GM12878 (cell line): Measurements from ENCODE around the gene TRERF1. TPM values are rescaled to one million over a fixed set of nuclear protein-coding genes. Genes with fewer than 3 reads are reported as not detected.

ENCODE experiments used
- ATAC-seq: fragments of 200-7000 bp; cut with Tn5 transposase; 3 replicates; pipeline ENCODE4 v1.9.1; 2020; ENCODE audit warnings: mild to moderate bottlenecking, moderate library complexity
- BruUV-seq: library from RNA; stranded (reverse); fragments of 400-500 nt; replicated peaks from 2 replicates; lab custom pipeline; 2021; lab: Mats Ljungman, UMichigan
- CTCF ChIA-PET: fragments of 300-600 bp; sonication (Branson Sonifier 250); formaldehyde crosslinking; extraction: SDS; loops from one replicate; lab custom pipeline; 2021; ENCODE audit warnings: inconsistent platforms; lab: Yijun Ruan, JAX
- POLR2A ChIA-PET: fragments of 350-600 bp; formaldehyde crosslinking; extraction: SDS; loops from one replicate; lab custom pipeline; 2021; ENCODE audit warnings: inconsistent platforms; lab: Charles Lee
- RAD21 ChIA-PET: fragments of 300-600 bp; sonication (Branson Sonifier 250); formaldehyde crosslinking; loops from one replicate; lab custom pipeline; 2023; ENCODE audit warnings: antibody characterized with exemption; ENCODE audit not compliant: unreplicated experiment; lab: Charles Lee
- SMC1A ChIA-PET: fragments of 300-600 bp; sonication (Branson Sonifier 250); formaldehyde crosslinking; loops from one replicate; lab custom pipeline; 2023; ENCODE audit not compliant: unreplicated experiment, uncharacterized antibody; lab: Charles Lee
- DNase-seq: peaks from one replicate; pipeline ENCODE4 v3.0.0-alpha.2; 2011; ENCODE audit warnings: low read depth, low spot score
- FAIRE-seq: peaks from 3 replicates; lab custom pipeline; 2011; peaks lifted over from hg19 to GRCh38; lab: Jason Lieb, UNC
- H2AFZ ChIP-seq: 2 replicates; pipeline ENCODE4 v1.6.0; 2011; ENCODE audit warnings: low read depth, low read length, control low read depth; ENCODE audit not compliant: control insufficient read depth
- H3K27ac ChIP-seq: 2 replicates; pipeline ENCODE4 v1.5.1; 2011; ENCODE audit warnings: control low read depth; ENCODE audit not compliant: control insufficient read depth, insufficient read depth
- H3K27me3 ChIP-seq, 2 experiments: replicated peaks in 1 of 2; 2 replicates each; pipeline versions ENCODE4 v1.6.0 to v1.6.1; 2011; ENCODE audit warnings: low read length in 1 of 2; ENCODE audit not compliant: control insufficient read depth in 2 of 2, insufficient read depth in 2 of 2
- H3K36me3 ChIP-seq, 2 experiments: 2 replicates each; pipeline ENCODE4 v1.5.1; 2011; ENCODE audit warnings: low read length in 1 of 2; ENCODE audit not compliant: control insufficient read depth in 2 of 2, insufficient read depth in 2 of 2
- H3K4me1 ChIP-seq: 2 replicates; pipeline ENCODE4 v1.6.1; 2011; ENCODE audit warnings: mild to moderate bottlenecking, low read length, moderate library complexity, mixed read lengths; ENCODE audit not compliant: control insufficient read depth, insufficient read depth
- H3K4me2 ChIP-seq: 2 replicates; pipeline ENCODE4 v1.6.0; 2011; ENCODE audit warnings: control low read depth; ENCODE audit not compliant: control insufficient read depth, insufficient read depth
- H3K4me3 ChIP-seq: fragments of 200-600 bp; sonication (generic); 2 replicates; pipeline ENCODE4 v1.5.1; 2016
- H3K79me2 ChIP-seq: 2 replicates; pipeline ENCODE4 v1.6.0; 2011; ENCODE audit warnings: low read length; ENCODE audit not compliant: control insufficient read depth, insufficient read depth
- H3K9ac ChIP-seq: 2 replicates; pipeline ENCODE4 v1.8.0; 2011; ENCODE audit warnings: low read length, control low read depth, mixed read lengths; ENCODE audit not compliant: control insufficient read depth, insufficient read depth
- H3K9me3 ChIP-seq: replicated peaks from 3 replicates; pipeline ENCODE4 v1.5.1; 2011; ENCODE audit warnings: mild to moderate bottlenecking, low read length; ENCODE audit not compliant: control insufficient read depth, insufficient read depth
- H4K20me1 ChIP-seq: 2 replicates; pipeline ENCODE4 v1.6.0; 2011; ENCODE audit not compliant: control insufficient read depth, insufficient read depth
- CBX3 ChIP-seq: fragments of 200-600 bp; sonication (generic); IDR thresholded peaks from 2 replicates; pipeline ENCODE4 v1.6.1; 2016; ENCODE audit warnings: low read depth, borderline replicate concordance
- CREM ChIP-seq: IDR thresholded peaks from 2 replicates; pipeline ENCODE4 v1.6.1; 2014; ENCODE audit warnings: antibody characterized with exemption, low read depth
- HDAC2 ChIP-seq: fragments of 200-600 bp; sonication (generic); IDR thresholded peaks from 2 replicates; pipeline ENCODE4 v1.6.1; 2017
- NR2C1 ChIP-seq: fragments of 450-650 bp; IDR thresholded peaks from 2 replicates; pipeline ENCODE4 v1.6.1; 2017; ENCODE audit warnings: antibody characterized with exemption, mild to moderate bottlenecking, moderate library complexity
- NR2F1 ChIP-seq: fragments of 450-650 bp; conservative IDR thresholded peaks from 2 replicates; pipeline ENCODE4 v1.6.1; 2017; ENCODE audit warnings: mild to moderate bottlenecking
- POLR2AphosphoS5 ChIP-seq: IDR thresholded peaks from 2 replicates; pipeline ENCODE4 v1.6.1; 2011; ENCODE audit warnings: mild to moderate bottlenecking, low read length, inconsistent platforms
- RCOR1 ChIP-seq: conservative IDR thresholded peaks from 2 replicates; pipeline ENCODE4 v1.6.1; 2012; ENCODE audit warnings: low read depth, low read length, improper control_type of control experiment
- RELA ChIP-seq: fragments of 450-650 bp; IDR thresholded peaks from 2 replicates; pipeline ENCODE4 v1.8.0; 2014; ENCODE audit warnings: borderline replicate concordance; ENCODE audit not compliant: partially characterized antibody
- SMC3 ChIP-seq: IDR thresholded peaks from 2 replicates; pipeline ENCODE4 v1.6.1; 2011; ENCODE audit warnings: low read length, improper control_type of control experiment, borderline replicate concordance
- ZNF24 ChIP-seq: fragments of 450-650 bp; IDR thresholded peaks from 2 replicates; pipeline ENCODE4 v1.6.1; 2017; ENCODE audit warnings: antibody characterized with exemption, mild to moderate bottlenecking
- ZNF274 ChIP-seq: IDR thresholded peaks from one replicate; pipeline ENCODE4 v1.8.0; 2011; ENCODE audit not compliant: insufficient read length, insufficient read depth
- WGBS: methylation state at CpG from one replicate; pipeline ENCODE4 v1.1.6; 2016; ENCODE audit warnings: low lambda C conversion rate; ENCODE audit not compliant: insufficient replicate concordance, insufficient coverage; ENCODE audit errors: missing lambda C conversion rate; 5-methylcytosine and 5-hydroxymethylcytosine counted together
- in situ Hi-C: fragments of 300-500 bp; cut with MboI; formaldehyde crosslinking; loops from 9 replicates; pipeline ENCODE4 v1.14.3; 2018; ENCODE audit warnings: mixed read lengths
- intact Hi-C: fragments of 100-400 bp; cut with micrococcal nuclease; formaldehyde crosslinking; loops from one replicate; pipeline ENCODE4 v1.14.2; 2022; ENCODE audit not compliant: unreplicated experiment
- polyA plus RNA-seq, 11 experiments: library from polyadenylated mRNA; depleted of rRNA in 4 of 11; unstranded in 6 of 11; stranded (reverse) in 5 of 11; fragments of >200 nt; fragmentation: Nextera tagmentation in 4 of 11; fragmentation: Illumina TruSeq in 1 of 11; extraction: Ambion mirVana in 4 of 11; extraction: Trizol in 1 of 11; gene quantifications; 1 replicate in 1 of 11; 2 replicates in 10 of 11; pipeline versions ENCODE4 v1.2.1 to v1.2.3, GENCODE V29; 2011 to 2016; ENCODE audit warnings: inconsistent platforms in 2 of 11, missing spikeins in 2 of 11, low read depth in 1 of 11
- total RNA-seq, 4 experiments: library from RNA; depleted of rRNA in 3 of 4; stranded (reverse); fragments of >200 nt in 3 of 4; fragmentation: Illumina TruSeq in 1 of 4; extraction: Trizol in 1 of 4; gene quantifications; 2 replicates each; pipeline versions ENCODE4 v1.2.1 to v1.2.3, GENCODE V29; 2013 to 2021

Gene TRERF1
- total and polyA plus RNA-seq, 10 of the 15 experiments (the other 5 are each of a cell fraction or from before 2014, with no cell fraction given) = 2.2 to 19.4 (median 7.2) TPM

DNA sequence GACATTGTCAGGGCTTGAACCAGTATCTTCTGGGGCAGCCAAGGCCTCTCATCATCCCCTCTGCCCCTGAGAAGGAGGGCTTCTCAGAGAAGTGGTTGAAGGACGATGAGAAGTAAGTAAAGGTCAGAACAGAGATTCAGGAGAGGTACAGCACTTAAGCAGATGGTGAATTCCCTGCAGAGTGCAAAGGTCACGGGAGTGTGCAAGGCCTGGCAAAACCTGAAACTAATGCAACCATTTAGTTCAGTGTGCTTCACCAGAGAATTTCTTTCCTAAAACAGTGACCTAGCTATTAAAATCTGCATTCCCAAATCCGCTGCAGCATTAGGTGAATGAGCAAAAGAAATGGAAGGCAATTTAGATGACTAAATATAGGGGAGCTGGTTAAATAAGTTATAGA lies 58.4 kb downstream of the TRERF1 start:
- H3K79me2 ChIP-seq = peaks cover 20% of the 10 kb centered on the region
- H3K4me1 ChIP-seq = peaks cover 35% of the 10 kb centered on the region
- no peak overlapping the region for H3K4me2 ChIP-seq
- H3K9ac ChIP-seq = no peak overlapping the region
- H3K4me3 ChIP-seq = no peak overlapping the region
- H3K27ac ChIP-seq = no peak overlapping the region
- ChIA-PET RAD21 (interaction anchor here (0.6 to 1.9 kb wide), 3 partner anchors 10 to 154 kb away, joined by 3 to 5 read pairs (median 3); no protein-coding TSS in a partner anchor), CTCF (no interaction called here), SMC1A (interaction anchor here (0.9 to 6.5 kb wide), 6 partner anchors 15 to 154 kb away, joined by 3 to 65 read pairs (median 6); no protein-coding TSS in a partner anchor), POLR2A (interaction anchor here (0.6 kb wide), 1 partner anchor 40 kb away, joined by 4 read pairs; no protein-coding TSS in a partner anchor)
- FAIRE-seq = no peak
- no peak for ATAC-seq
- no TSS peak for BruUV-seq
- TF ChIP-seq POLR2AphosphoS5 (no peak), NR2C1 (peak; percentile 77), HDAC2 (no peak), RCOR1 (no peak), ZNF274 (no peak), CREM (no peak), ZNF24 (no peak), SMC3 (no peak), RELA (no peak), NR2F1 (0 out of 2 replicates have a peak, but pooled peaks have one; percentile 48), CBX3 (no peak)
- no peak overlapping the region for H2AFZ ChIP-seq
- 10% methylated on average over 3 of the region's 3 CpGs for WGBS
- in situ Hi-C loops = no loop called here
- 0 out of 4 replicates have a peak, but pooled peaks cover 0 to under 1% of the 10 kb centered on the region in 2 experiments for H3K36me3 ChIP-seq
- no peak for DNase-seq
- intact Hi-C loops = no loop called here
- H3K9me3 ChIP-seq = no peaks in the 10 kb centered on the region
- no peaks in the 10 kb centered on the region for H3K27me3 ChIP-seq
- H4K20me1 ChIP-seq = no peaks in the 10 kb centered on the region
